ENCODE data around the gene F8A1. TPM values are rescaled to one million over a fixed set of nuclear protein-coding genes. Genes with fewer than 3 reads are reported as not detected.
"Not testable (repeated sequence)": the region's sequence is repeated elsewhere in the genome, so short reads cannot be mapped to it uniquely, and the experiment has no call there.

The F8A1 gene
- total RNA-seq, 6 experiments from 2014 or later, result 13.1 to 24.7 (median 17.6) TPM

- intact Hi-C loops (cut with DNase I), result no loop called here
- no peak for ATAC-seq
- H3K27ac ChIP-seq, result no peak overlapping the region
- DNase-seq, result no peak
- H3K27me3 ChIP-seq, result no peaks in the 10 kb centered on the region
- H3K36me3 ChIP-seq, result no peaks in the 10 kb centered on the region
- H3K4me3 ChIP-seq, result no peak overlapping the region
- TF ChIP-seq POLR2A (IDR thresholded peaks at IDR 0.05) (no peak), CTCF (IDR thresholded peaks at IDR 0.05) (no peak)
- no CpG with 5 or more reads among the region's 2 CpGs for WGBS (ENCODE audit: insufficient coverage, low coverage, low lambda C conversion rate, missing lambda C conversion rate)
- peaks cover 0 to 3% (median 0%) of the 10 kb centered on the region in 4 donors for H3K4me1 ChIP-seq
- no peaks in the 10 kb centered on the region for H3K9me3 ChIP-seq
These were observed 27.9 kb downstream of the F8A1 start for GRCh38 chrX:154914052-154914451.

GRCh38 chrX:154918060-154918483, 31.9 kb downstream of the F8A1 start:
- DNase-seq, result peak in 1 of 3 donors; percentile 55
- ATAC-seq, result peak; percentile 84 to 94 (median 90)
- Histone ChIP-seq H3K4me1 (peaks cover 0 to 3% (median 0%) of the 10 kb centered on the region in 4 donors), H3K9me3 (no peaks in the 10 kb centered on the region), H3K4me3 (peak overlapping the region in 1 of 3 donors; percentile 23), H3K27me3 (no peaks in the 10 kb centered on the region), H3K27ac (no peak overlapping the region), H3K36me3 (no peaks in the 10 kb centered on the region)
- WGBS (ENCODE audit: insufficient coverage, low coverage, low lambda C conversion rate, missing lambda C conversion rate), result 8% methylated on average over 5 of the region's 5 CpGs
- TF ChIP-seq POLR2A (IDR thresholded peaks at IDR 0.05) (no peak), CTCF (IDR thresholded peaks at IDR 0.05) (peak; percentile 61 to 78 (median 72))
- intact Hi-C loops (cut with DNase I), result no loop called here

GRCh38 chrX:154924771-154925170, 38.6 kb downstream of the F8A1 start:
- DNase-seq; H3K27me3 ChIP-seq; H3K4me3 ChIP-seq; ATAC-seq; H3K9me3 ChIP-seq; H3K27ac ChIP-seq; H3K4me1 ChIP-seq; intact Hi-C loops (cut with DNase I); H3K36me3 ChIP-seq: not testable (repeated sequence)
- 72% methylated on average over 2 of the region's 5 CpGs for WGBS (ENCODE audit: insufficient coverage, low coverage, low lambda C conversion rate, missing lambda C conversion rate)

MicroRNAs encoded within 50 kb of the gene (microRNA counts, 767-probe panel; counts per million panel counts)
- microRNA hsa-miR-1184, result 237 counts per million

Small RNA genes within 50 kb of the gene (microRNA-seq; reads per million reads assigned to microRNA genes)
- 0 reads per million in 2 donors for gene MIR1184-1

Small RNA genes within 50 kb of the gene (small RNA-seq; reads per million reads assigned to genes)
- 0 reads per million in 2 experiments for gene MIR1184-1

Other genes with a start within 250 kb of the F8A1 start
- gene CTAG2, start 232.8 kb upstream of the F8A1 start, total RNA-seq, result not detected
- 1 to 10 TPM in 3 of 6 experiments, under 1 TPM in 3; 0.64 to 1.7 (median 1.1) TPM for gene GAB3, start 135.3 kb upstream of the F8A1 start, total RNA-seq
- 10 to 100 TPM in 5 of 6 experiments, 1 to 10 TPM in 1; 9.7 to 21.2 (median 17.7) TPM for gene DKC1, start 123.5 kb upstream of the F8A1 start, total RNA-seq
- gene MPP1, start 80.9 kb upstream of the F8A1 start, total RNA-seq, result 10 to 100 TPM; 20.2 to 51.7 (median 32.5) TPM
- not detected for gene SMIM9, start 51.7 kb upstream of the F8A1 start, total RNA-seq
- 10 to 100 TPM; 19.4 to 36.2 (median 26.3) TPM for gene F8, start 136.4 kb downstream of the F8A1 start, total RNA-seq
- gene FUNDC2, start 140.5 kb downstream of the F8A1 start, total RNA-seq, result 10 to 100 TPM; 24.2 to 70.5 (median 39.7) TPM
- gene CMC4, start 184.8 kb downstream of the F8A1 start, total RNA-seq, result 10 to 100 TPM in 2 of 6 experiments, 1 to 10 TPM in 4; 3.9 to 12.2 (median 7.6) TPM
- 10 to 100 TPM in 4 of 6 experiments, 1 to 10 TPM in 1, under 1 TPM in 1; 0.98 to 26.8 (median 16.6) TPM for gene MTCP1, start 184.8 kb downstream of the F8A1 start, total RNA-seq
- gene BRCC3, start 185.2 kb downstream of the F8A1 start, total RNA-seq, result 10 to 100 TPM; 10.1 to 13.4 (median 10.5) TPM

All from right lobe of liver (tissue), 6 donors.